A204.1 (cell line): Measurements from ENCODE around the gene SPATA6L.
A peak's percentile ranks its signal among the peaks of the same experiment; 100 is the strongest.
"Not testable (repeated sequence)": the region's sequence is repeated elsewhere in the genome, so short reads cannot be mapped to it uniquely, and the experiment has no call there.

ENCODE experiments used
- FAIRE-seq: peaks from 2 replicates; lab custom pipeline; 2012; peaks lifted over from hg19 to GRCh38; lab: Jason Lieb, UNC

SPATA6L gene

DNA sequence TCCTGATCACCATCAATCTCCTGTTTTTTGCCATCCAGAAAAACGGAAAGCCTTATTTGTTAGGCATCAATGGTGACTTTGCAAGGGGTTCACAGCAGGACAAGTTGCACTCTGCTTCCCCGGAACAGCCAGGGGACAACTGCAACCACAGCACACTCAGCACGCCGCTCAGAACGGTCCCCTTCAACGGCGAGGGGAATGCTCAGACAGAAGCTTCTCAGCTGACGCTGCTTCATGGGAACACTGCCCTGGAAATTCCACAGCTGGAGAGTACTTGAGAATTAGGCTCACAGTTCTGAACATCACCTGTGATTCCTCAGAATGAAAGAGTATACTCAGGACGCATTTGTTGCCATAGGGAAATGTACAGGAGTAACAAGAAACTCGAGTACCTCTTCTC, 44.3 kb downstream of the SPATA6L start:
- FAIRE-seq: no peak

DNA sequence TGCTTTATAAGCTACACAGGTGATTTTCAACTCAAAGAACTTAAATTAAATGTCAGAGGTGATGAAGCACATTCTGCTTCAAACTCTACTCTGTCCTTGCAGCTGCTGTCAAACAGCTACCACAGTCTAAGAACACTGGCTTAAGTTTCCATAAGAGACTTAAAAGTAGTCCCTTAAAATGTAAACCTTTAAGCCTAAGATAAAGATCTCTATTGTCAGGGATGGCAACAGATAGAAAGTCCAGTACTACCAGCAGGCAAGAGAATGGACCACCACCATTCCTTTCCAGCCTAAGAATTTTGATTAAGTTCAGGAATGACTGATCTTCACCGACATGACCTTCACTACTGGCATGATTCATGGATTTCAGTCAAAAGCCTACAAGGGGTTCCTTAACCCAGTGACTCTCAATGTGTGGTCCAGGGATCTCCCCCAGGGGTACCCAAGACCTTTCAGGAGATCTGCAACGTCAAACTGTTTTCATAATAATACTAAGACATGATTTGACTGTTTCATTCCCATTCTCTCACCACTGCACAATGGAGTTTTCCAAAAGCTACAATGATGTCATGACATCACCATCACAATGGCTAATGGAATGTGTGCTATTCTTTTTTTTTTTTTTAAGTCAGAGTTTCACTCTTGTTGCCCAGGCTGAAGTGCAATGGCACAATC, 45.3 kb downstream of the SPATA6L start:
- no peak for FAIRE-seq

DNA sequence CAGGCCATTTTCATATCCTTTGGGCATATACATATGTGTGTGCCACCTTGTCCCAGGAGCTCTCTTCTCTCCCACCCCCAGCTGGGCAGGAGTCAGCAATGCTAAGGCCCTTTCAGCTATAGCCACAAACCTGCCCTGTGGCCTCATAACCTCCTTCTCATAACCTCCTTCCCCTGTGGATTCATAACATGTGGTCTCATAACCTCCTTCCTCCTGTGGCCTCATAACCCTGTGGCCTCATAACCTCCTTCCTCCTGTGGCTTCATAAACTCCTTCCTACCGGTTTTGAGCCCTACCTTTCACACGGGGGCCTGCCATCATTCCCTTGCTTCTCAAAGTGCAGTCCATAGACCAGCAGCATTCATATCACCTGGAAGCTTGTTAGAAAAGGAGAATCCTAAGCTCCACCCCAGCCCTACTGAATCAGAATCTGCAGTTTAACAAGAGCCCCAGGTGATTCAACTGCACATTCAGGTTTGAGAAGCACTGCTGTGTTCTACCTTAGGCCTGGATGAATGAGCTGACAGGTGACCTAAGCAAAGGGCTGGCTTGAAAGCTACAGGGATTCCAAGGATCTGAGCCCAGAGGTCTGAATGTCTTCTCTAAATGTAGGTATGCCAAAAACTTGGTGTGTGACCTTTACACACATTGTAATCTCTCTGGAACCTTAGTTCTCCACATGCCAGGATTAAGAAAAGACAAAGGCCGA, 46.1 kb downstream of the SPATA6L start:
- no peak for FAIRE-seq

DNA sequence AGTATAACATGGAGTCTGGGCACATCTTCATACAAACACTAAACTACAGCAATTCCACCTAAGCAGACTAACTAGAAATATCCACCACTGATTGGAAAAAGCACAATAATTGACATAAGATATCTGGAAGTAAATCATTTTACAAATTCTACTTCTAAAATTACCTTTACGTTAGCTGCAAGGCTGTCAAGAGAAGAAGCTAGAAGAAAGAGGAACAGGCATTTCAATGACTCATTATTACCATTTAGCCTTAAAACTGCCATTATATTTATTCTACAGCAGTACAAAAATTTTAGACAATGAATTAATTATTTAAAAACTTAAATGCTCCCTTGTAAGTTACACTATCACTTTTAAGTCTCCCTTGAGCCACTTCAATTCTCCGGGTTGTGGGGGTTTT, 47.6 kb downstream of the SPATA6L start:
- FAIRE-seq: no peak

DNA sequence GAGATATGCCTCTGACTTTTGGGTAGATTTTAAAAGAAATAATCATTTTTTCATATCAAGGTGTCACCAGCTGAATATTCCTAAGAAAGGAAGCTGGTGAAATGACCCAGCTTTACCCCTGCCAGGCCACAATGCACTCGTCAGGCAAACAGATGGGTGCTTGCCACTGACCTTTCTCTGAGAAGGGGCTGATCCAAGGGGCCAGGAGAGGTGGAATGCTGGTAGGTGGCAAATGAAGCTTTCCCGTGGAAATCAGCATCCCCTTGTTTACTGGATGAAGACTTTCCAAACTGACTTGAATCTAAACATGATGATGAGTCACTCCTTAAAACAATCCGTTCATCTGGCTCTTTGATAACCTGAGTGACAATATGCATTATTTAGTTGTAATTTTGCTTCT, 48.5 kb downstream of the SPATA6L start:
- FAIRE-seq: no peak

DNA sequence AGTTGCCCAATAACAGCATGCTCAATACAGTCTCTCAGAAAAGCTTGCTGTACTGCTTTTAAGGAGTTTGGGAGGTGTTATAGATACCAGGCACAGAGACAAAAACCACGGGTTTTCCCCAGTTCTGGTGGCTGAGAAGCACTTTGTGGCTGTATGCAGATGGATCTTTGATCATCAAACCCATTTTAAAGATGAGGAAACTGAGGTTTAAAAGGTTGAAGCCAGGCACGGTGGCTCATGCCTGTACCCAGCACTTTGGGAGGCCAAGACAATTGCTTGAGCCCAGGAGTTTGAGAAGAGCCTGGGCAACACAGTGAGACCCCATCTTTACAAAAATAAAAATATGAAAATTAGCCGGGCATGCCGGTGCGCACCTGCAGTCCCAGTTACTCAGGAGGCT, 50.5 kb downstream of the SPATA6L start:
- FAIRE-seq: no peak

DNA sequence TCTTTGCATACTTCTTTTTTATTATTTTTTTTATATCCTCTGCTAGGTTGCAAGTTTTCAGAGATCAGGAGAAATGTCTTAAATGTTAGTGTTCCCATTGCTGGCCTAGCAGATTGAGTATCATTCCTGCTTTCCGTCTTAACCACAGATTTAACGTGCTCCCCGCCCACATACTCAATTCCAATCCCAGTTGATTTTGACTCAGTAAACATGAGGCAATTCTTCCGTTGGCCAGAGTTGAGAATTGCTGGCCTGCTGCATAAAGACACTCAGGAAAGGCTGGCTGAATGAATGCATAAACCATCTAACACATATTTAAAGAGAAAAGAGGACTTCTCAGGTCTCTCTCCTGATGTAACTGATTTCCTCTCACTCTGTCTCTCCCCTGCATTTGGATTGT, 51.0 kb downstream of the SPATA6L start:
- no peak for FAIRE-seq

DNA sequence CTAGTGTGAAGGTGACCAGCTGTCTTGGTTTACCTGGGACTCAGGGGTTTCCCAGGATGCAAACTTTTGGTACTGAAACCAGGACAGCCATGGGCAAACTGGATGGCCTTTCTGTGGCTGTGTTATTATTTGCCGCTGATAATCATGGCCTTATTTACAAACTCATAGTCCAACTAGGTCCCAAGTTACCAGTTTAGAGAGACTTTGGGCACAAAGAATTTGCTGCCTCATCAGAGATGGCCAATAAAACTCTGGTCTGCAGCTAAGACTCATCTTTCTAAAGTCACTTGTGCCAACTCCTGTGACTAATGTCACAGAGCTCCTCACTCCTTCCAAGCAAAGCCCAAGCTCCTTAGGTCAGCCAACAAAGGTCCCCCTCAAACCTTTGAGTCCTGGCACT, 51.7 kb downstream of the SPATA6L start:
- FAIRE-seq: no peak

DNA sequence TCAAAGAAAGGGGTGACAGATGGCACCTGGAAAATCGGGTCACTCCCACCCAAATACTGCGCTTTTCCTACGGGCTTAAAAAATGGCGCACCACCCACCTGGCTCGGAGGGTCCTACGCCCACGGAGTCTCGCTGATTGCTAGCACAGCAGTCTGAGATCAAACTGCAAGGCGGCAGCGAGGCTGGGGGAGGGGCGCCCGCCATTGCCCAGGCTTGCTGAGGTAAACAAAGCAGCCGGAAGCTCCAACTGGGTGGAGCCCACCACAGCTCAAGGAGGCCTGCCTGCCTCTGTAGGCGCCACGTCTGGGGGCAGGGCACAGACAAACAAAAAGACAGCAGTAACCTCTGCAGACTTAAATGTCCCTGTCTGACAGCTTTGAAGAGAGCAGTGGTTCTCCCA, 60.2 kb downstream of the SPATA6L start:
- not testable (repeated sequence) for FAIRE-seq

DNA sequence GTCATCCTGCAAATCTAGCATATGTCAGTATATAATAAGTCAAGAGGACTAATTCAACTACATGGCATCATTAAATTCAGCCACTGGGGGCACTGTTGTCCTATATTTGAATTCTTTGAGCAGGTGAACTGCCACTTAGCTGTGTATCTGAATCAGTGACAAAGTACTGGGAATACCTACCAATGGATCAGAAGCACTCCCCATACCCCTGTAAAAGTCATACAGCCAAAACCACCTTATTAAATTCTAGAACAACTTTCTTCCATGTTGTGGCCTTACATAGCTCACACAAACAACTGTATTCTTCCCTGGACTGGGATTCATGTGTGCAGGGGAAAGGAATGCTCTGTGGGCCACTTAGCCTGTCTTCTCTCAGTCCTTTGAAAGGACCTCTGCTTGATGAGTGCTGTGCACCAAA, 61.6 kb downstream of the SPATA6L start:
- FAIRE-seq: peak; percentile 97

DNA sequence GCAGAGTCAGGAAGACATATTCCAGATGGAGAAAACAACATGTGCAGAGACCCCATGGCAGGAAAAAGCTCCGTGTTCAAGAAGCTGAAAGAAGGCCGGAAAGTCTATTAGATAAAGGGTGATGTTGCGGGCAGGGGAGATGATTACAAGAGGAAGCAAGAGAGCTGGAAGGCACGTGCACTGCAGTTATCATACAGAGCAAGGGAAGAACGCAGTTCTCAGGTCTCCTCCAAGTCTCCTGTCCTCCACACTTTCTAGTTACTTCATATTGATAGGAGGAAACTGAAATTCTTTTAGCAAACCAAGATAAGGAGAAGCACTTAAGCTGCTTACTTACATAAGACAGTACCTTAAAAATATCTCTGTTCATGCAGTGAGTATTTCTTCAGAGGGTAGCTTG, 62.5 kb downstream of the SPATA6L start:
- FAIRE-seq: no peak

DNA sequence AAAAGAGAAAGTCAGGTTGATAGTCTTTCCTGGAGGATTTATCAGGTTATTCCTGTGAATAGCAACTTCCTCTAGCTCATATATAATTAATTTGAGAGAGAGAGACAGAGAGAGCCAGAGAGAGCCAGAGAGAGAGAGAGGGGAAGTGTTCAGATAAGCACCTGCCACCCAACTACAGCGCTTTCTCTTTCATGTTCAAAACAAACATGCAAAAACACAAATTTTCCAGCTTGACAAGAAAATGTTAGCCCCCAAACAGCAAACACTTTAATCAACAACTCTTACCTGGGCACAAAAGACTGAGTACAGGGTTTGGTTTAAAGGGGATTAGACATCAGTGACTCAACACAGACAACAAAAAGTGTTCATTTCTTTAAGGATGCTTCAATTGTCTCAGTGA, 65.9 kb downstream of the SPATA6L start:
- FAIRE-seq: no peak

DNA sequence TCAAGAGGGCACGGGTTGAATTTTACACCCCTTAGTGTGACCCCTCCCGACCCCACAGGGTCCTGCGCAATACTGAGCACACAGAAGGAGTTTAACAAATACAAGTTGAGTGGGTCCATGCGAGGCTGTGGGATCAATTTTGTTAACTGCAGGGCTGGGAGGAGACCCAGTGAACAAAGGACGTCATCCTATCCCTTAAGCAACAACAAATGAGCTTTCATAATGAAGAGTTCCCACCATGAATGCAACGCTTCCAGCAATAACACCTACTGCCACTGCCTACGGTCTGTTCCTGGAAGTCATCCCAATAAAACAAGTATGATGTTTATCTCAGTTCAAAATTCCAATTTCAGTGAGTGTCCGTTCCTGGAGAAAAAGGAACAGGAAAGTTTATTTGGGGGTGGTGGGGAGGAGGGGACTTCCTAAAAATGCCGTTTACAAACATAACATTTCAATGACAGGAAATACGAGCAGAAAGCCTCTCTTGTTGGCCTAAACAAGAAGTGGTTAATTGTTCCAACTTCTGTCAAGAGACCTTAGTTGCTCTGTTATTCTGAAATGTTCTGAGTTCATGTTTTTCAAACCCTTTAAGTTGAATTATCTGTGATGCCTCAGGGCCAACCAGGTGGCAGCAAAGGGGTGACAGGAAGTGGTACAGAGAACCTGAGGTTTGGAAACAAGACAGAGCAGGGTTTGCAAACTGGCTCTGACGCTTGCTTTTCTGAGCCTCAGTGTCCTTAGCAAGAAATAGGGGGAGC, 69.9 kb downstream of the SPATA6L start:
- no peak for FAIRE-seq

DNA sequence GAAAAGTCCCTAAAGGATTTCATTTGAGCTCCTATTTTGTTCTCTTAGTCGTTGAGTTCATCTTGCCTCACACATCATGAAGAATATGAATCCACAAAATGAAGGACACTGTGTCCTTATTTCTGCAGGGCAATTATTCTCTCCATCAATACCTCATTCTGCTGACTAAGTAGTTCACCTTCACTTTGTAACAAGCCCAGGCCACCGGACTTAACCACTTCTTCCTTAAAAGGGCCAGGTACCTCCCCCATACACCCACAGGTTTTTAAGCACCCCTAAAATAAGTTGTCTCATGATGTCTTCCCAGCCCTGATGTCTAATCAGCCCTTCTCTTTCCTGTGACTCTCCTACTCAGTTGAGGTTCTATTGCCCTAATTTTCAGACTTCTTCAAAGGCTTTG, 71.3 kb downstream of the SPATA6L start:
- FAIRE-seq: no peak

DNA sequence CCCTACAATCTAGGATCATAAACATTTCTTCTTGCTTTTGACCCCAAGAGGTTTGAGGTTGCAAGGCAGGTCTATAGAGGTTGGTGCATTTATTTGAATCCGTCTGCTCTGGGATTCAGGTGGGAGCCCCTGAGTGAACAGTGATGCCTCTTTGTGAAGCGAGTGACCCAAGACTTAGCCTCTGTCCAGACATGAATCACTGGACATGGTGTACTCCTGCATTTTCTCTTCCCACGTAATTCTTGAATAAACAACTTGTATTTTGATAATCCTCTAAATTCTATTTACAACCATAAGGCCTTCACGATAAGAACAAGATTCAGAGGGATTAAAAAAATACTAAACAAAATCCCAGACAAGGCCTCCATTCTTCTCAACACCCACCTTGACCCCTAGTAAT, 71.7 kb downstream of the SPATA6L start:
- no peak for FAIRE-seq

DNA sequence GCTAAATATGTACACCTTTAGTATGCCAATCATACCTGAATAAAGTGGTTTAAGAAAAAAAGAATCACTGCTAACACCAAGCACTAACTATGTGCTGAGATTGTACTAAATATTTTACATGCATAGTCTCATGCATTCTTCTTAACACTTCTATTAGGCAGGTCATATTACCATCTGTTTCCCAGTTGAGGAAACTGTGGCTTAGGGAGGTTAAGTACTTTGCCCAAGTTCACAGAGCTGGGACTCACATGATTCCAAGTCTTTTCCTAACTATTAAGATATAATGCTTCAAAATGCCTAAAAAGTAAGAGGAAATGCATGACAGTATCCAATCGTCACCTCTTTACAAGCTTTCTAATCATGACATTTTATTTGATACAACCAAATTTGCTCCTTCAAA, 73.4 kb downstream of the SPATA6L start:
- no peak for FAIRE-seq

DNA sequence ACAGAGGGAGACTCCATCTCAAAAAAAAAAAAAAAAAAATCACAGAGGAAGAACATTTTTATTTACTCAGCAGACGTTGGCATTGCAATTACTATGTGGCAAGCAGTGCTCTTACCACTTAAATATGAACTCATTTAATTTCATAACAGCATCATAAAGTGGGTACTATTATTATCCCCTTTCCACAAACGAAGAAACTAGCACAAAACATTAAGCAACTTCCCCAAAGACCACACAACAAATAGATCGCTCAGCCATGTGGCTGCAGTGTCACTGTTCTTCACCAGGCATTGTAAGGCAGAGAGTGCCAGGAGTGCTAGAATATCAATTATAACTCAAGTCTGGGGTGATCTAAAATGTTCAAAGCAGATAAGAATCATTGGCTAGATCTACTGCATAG, 74.0 kb downstream of the SPATA6L start:
- no peak for FAIRE-seq

DNA sequence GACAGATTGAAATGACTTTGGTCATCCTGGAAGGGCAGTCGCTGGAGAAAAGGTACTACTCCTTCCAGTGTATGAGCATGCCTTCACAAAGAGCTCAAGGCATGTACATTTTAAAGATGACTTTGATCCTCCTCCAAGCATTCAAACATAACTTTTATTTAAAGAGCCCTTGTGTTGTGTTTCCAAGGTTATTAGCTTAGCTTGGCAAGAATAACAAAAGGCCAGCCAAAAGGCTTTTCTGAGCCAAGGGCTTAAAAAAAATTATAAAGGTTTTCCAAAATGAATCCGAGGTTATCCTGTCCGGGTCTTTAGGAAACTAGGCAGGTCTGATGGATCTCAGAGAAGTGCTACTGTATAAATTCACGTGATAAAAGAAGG, 75.2 kb downstream of the SPATA6L start:
- no peak for FAIRE-seq

DNA sequence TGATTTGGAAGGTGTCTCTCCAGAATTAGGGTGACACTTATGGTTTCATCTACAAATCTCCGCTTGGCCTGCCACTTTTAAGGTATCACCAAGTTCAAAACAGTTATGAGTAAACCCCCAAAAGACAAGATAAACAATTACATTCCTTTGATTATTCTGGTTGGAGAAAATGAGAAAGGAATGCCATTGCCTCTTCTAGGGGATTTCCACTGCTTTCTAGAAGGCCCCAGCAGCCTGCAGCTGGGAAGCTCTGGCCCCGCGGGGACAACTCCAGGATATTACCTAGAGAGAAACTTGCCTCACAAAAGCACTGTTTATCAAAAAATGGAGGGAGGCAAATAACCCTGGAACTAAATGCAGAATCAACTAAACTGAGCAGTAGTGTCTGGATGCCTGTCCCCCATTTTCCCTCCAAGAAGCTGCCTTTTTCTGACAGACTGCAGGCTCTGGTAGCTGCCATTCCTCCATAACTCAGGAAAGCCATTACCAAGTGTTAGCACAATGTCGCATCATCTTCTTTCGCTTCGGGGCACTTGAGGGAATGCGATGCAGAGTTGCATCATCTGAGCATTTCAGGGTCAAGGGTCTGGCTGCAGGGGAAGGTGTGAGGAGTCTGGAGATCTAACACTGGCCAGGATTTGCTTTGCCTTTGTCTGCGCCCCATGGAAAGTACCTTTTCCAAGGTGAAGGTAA, 75.7 kb downstream of the SPATA6L start:
- no peak for FAIRE-seq

DNA sequence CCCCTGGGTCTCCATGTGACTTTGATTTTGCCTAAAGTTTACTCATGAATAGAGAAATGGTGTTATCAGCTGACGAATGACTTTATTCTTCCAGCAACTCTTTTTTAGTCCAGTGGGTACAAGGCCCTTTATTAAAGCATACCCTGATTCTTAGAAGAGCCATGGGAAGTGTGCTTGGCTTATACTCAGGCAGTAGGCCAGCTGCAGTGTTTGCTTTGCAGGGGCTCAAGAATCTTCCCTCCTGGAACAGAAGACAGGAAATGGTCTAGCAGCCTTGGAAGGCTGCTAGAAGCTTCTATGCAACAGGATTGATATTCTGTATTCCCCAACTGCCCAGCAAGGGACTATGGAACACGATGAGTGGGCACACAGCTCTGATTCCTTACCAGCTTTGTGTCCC, 77.6 kb downstream of the SPATA6L start:
- FAIRE-seq: no peak

DNA sequence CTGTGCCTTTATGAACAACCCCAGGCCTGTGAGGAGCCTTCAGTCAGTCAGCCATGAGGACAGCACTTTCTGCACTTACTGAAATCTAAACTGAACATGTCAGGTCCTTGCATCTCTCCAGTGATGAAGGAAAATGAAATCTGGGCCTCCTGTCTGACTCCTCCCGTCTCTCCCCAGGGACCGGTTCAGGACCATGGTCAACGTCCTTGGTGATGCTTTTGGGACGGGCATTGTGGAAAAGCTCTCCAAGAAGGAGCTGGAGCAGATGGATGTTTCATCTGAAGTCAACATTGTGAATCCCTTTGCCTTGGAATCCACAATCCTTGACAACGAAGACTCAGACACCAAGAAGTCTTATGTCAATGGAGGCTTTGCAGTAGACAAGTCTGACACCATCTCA, 81.1 kb downstream of the SPATA6L start:
- no peak for FAIRE-seq

DNA sequence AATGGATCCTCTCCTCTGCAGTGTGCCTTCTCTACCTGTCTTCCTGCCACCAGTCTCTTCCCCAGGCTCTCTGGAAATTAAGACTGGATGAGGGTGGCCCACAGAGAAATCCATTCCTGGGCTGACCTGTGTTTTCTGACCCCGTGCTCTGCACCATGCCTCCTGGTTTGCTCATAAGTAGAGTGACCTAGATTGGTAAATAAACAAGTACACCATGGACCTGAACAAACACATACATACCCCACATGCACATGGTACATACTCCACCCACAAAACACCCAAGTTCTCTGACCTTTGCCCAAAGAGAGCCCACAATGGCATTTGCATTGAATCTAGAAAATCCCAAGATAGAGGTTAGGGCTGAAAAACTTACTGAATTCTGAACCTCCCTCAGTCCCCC, 81.6 kb downstream of the SPATA6L start:
- no peak for FAIRE-seq

DNA sequence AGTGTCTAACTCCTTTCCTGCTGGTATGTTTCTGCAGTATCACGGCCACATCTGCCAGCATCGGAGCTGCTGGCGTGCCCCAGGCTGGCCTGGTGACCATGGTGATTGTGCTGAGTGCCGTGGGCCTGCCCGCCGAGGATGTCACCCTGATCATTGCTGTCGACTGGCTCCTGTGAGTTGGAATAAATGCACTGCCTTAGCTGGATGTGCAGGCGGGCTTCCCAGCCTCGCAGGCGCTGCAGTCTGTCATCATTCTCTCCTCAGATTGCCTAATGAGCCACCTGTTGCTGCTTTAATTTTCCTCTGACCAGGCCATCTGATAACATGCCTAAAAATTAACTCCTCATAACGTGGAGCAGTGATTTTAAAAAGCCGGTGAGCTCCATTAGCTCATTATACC, 83.3 kb downstream of the SPATA6L start:
- FAIRE-seq: no peak
